GM12891 (cell line): ENCODE results near the gene SPO11.

Experiments
- DNase-seq: peaks from one replicate; pipeline ENCODE4 v3.0.0; 2011; ENCODE audit warnings: low spot score; ENCODE audit not compliant: insufficient read length
- FAIRE-seq: peaks from 2 replicates; lab custom pipeline; 2011; peaks lifted over from hg19 to GRCh38; lab: Jason Lieb, UNC
- PAX5 ChIP-seq: IDR thresholded peaks from 2 replicates; pipeline ENCODE4 v1.6.1; 2011; ENCODE audit warnings: low read length, moderate library complexity, mild to moderate bottlenecking; ENCODE audit not compliant: insufficient read depth, severe bottlenecking
- POLR2A ChIP-seq: IDR thresholded peaks from 2 replicates; pipeline ENCODE4 v1.6.1; 2011; ENCODE audit warnings: low read depth, low read length, control low read depth
- POLR2AphosphoS5 ChIP-seq: IDR thresholded peaks from 2 replicates; pipeline ENCODE4 v1.6.1; 2011; ENCODE audit warnings: low read depth, low read length, control low read depth
- POU2F2 ChIP-seq: IDR thresholded peaks from 2 replicates; pipeline ENCODE4 v1.6.1; 2011; ENCODE audit warnings: low read depth, mild to moderate bottlenecking, control low read depth, low read length, moderate library complexity
- SPI1 ChIP-seq: IDR thresholded peaks from 2 replicates; pipeline ENCODE4 v1.6.1; 2011; ENCODE audit warnings: low read depth, low read length, control low read depth
- TAF1 ChIP-seq: IDR thresholded peaks from 2 replicates; pipeline ENCODE4 v1.6.1; 2011; ENCODE audit warnings: low read depth, low read length, control low read depth

SPO11 gene

DNA sequence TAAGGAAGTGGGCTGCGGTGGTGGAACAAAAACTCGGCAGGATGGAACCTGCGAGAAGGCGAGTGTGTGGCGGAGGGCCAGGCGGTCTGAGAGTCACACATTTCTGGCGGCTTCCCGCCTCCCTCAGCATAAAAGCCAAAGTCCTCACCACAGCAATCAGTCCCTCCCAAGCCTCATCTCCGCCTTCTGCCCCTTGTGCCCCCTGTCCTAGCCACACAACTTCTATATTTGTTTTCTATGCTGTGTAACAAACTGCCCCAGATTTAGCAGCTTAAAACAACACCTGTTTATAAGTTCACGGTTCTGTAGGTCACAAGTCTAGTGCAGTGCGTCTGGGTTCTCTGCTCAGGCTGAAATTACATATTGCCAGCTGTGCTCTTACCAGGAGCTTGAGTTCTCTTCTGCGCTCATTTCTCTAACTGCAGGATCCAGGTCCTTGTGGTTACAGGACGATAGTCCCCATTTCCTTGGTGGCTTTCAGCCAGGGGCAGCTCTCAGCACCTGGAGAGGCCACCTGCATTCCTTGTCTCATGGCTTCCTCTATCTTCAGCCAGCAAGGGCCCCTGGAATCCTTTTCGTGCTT, 11.7 kb upstream of the SPO11 start:
- FAIRE-seq (no peak), DNase-seq (no peak)
- TF ChIP-seq SPI1 = no peak
- TF ChIP-seq PAX5 = no peak
- TF ChIP-seq POLR2AphosphoS5 = no peak
- TF ChIP-seq TAF1 = no peak
- no peak for TF ChIP-seq POLR2A
- TF ChIP-seq POU2F2 = no peak

DNA sequence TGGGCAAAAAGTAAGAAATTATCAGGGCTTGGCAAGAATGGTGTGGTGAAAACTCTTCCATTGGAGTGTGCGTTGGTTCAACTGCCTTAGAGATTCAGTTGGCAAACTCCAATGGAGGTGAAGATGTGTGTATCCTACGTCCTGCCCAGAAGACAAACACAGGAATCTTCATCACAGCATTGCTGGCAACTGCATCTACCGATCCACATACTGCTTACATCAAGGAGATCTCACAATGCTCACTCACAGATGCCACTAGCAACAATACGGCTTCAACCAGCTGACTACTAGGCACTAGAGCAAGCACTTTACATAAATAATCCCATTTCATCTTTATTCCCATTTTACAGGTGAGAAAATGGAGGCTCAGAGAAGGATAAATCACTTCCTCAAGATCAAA, 10.0 kb upstream of the SPO11 start:
- no peak for TF ChIP-seq POLR2A
- TF ChIP-seq PAX5 = no peak
- no peak for TF ChIP-seq POU2F2
- TF ChIP-seq POLR2AphosphoS5 = no peak
- no peak for TF ChIP-seq TAF1
- TF ChIP-seq SPI1 = no peak
- FAIRE-seq (no peak), DNase-seq (no peak)

DNA sequence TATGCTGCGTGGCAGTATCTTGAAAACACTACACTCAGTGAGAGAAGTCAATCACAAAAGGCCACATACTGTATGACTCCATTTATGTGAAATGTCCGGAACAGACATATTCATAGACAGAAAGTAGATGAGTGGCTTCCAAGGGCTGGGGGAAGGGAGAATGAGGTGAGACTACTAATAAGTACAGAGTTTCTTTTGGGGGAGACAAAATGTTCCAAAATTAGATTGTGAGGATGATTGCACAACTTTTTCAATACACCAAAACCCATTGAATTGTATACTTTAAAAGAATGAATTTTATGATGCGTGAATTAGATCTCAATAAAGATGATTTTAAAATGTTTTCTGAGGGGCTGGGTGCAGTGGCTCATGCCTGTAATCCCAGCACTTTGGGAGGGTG, 9.2 kb upstream of the SPO11 start:
- no peak for FAIRE-seq
- DNase-seq = no peak
- TF ChIP-seq PAX5 (no peak), POU2F2 (no peak), SPI1 (no peak), POLR2AphosphoS5 (no peak), TAF1 (no peak), POLR2A (no peak)

DNA sequence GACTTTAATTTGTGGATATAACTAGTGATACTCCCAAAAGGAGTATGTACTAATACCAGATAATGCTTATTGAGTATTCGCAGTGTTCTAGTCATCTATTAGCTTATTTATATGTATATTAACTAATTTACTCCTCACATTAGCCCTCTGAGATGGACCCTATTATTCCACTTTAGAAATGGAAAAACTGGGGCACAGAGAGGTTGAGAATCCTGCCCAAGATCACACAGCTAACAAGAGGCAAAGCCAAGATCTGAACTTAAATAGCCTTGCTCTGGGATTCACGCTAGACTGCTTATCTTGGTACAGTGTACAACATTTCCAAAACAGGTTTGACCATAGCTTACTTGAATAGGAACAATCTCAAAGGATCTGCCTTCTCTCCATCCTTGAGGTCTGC, 8.5 kb upstream of the SPO11 start:
- no peak for TF ChIP-seq TAF1
- TF ChIP-seq POU2F2 = no peak
- TF ChIP-seq PAX5 = no peak
- TF ChIP-seq POLR2A = no peak
- TF ChIP-seq SPI1 = no peak
- DNase-seq (no peak), FAIRE-seq (no peak)

DNA sequence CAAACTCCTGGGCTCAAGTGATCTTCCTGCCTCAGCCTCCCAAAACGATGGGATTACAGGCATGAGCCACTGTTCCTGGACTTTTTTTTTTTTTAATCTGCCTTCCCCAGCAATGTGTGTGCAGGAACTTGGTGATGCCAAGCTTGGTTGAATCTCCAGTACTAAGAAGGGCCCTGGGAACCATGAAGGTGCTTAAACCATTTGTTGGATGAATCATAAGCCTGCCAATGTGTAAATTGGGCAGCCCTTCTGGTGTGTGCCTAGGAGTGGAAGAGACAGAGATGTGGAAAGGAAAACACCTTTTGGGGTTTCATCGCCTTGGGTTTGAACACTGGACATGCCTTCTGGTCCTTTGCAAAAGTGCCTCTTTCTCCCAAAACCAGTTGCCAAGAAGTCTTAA, 7.1 kb upstream of the SPO11 start:
- TF ChIP-seq SPI1 = no peak
- TF ChIP-seq POLR2AphosphoS5 = no peak
- TF ChIP-seq TAF1 = no peak
- no peak for TF ChIP-seq POLR2A
- no peak for TF ChIP-seq PAX5
- no peak for TF ChIP-seq POU2F2
- DNase-seq (no peak), FAIRE-seq (no peak)

DNA sequence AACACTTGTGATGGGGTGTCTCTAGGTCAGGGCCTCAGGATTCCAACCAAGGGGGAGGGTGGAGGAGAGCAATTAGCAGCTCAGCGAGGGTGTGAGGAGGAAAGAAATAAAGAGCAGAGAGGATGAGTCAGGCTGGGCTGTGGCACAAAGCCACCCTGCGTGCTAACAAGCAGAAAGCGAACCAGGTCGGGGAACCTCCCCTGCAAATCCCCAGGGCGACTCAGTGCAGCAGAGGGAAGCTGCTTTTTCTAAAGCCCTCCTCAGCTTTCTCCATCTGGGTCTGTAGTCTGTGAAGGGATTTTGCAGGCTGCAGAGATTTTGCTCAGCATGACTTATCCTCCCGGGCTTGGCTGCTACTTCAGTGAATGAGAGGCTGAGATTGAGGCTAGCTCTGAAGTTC, 6.6 kb upstream of the SPO11 start:
- DNase-seq (no peak), FAIRE-seq (no peak)
- TF ChIP-seq TAF1 (no peak), POU2F2 (no peak), POLR2A (no peak), PAX5 (no peak), SPI1 (no peak), POLR2AphosphoS5 (no peak)

DNA sequence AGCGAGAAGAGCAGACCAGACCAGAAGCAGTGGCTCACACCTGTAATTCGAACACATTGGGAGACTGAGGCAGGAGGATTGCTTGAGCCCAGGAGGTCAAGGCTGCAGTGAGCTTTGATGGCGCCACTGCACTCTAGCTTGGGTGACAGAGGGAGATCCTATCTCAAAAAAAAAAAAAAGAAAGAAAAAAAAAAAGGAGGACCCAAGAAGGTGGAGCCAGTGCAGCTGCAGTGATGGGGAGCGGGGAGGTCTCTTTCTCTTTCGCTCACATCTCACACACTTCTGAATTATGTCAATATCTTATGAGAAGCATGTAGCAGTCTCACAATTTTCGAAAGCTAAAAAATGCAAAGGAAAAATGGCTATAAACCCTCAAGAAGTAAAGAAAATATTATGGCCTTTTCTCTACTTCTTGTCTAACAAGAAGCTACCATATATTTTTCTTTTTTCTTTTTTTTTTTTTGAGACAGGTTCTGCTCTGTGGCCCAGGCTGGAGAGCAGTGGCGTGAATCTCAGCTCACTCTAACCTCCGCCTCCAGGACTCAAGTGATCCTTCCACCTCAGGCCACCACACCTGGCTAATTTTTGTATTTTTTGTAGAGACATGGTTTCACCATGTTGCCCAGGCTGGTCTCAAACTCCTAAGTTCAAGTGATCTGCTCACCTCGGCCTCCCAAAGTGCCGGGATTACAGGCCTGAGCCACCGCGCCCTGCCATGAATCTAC, 3.8 kb upstream of the SPO11 start:
- no peak for DNase-seq
- no peak for TF ChIP-seq POLR2A
- no peak for TF ChIP-seq SPI1
- no peak for TF ChIP-seq PAX5
- no peak for TF ChIP-seq POLR2AphosphoS5
- no peak for TF ChIP-seq POU2F2
- no peak for TF ChIP-seq TAF1
- FAIRE-seq = no peak

DNA sequence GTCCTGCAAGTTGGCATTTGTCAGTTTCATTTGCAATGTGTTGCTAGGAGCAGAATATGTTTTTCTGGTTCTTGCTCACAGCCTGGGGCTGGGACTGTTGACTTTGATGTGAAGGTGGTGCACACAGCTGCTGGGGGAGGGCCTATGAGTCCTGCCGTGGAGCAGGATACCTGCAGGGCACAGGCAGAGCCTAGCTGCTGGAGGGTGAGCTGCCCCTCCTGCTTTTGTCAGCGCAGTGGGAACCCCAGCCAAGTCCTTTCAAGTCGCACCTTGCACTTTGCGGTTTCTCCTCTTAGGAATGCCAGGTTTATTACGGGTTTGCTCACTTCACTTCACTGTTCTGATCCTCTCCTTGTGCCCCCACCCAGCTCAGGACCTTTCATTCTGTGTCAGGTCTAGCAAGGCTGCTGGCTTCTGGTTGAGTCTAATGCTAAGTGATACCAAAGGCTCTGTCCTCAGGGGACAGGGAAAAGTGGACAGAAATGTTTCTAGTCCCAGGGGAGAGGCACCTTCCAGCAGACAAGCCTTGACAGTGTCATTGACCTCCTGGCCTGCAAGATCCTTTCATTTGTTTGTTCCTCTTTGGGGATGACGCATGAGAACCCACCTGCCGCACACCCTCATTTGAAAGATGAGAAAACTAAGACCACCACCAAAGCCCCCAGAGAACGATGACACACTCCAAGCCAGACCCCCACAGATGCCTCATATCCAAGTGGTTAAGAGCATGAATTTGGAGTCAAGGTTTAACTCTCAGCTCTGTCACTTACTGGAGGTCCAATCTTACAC, 2.7 kb upstream of the SPO11 start:
- no peak for FAIRE-seq
- no peak for DNase-seq
- TF ChIP-seq POU2F2 = no peak
- TF ChIP-seq TAF1 = no peak
- TF ChIP-seq SPI1 = no peak
- TF ChIP-seq POLR2AphosphoS5 = no peak
- TF ChIP-seq POLR2A = no peak
- no peak for TF ChIP-seq PAX5

DNA sequence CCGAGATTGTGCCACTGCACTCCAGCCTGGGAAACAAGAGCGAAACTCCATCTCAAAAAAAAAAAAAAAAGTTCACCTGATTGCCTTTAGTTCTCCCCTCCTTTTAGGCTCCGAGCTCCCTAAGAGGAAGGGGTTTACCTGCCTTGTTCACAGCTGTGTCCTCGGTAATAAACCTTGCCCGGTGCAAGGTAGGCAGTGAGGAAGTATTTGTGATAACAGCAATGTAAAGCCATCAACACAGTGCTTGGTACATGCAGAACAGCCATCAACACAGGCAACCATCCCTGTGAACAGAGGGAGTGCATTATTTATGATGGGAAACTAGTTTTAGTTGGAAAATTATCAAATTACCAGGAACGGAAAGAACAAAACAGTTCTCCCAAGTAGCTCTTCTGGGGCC, 1.8 kb upstream of the SPO11 start:
- FAIRE-seq (no peak), DNase-seq (no peak)
- TF ChIP-seq SPI1 (no peak), POLR2A (no peak), TAF1 (no peak), POLR2AphosphoS5 (no peak), PAX5 (no peak), POU2F2 (no peak)

DNA sequence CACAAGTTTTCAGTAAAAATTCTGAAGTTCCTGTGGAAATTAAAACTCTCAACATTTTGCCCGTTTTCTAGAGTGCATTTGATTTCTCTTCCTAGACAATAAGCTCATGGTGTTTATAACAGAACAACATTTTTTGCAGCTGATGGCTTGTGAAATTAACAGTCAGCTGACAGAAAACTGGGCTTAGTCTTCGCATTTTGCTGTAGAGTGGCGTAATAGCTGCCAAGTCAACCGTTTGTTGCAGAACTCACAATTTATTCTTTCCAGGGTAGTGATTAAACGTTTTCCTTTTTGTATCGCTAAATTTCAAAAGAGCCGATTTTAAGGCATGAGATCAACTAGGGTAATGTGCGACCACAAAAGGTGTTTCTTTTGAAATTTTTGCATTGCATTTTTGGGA, 1.4 kb downstream of the SPO11 start:
- TF ChIP-seq SPI1 (no peak), TAF1 (no peak), POU2F2 (no peak), POLR2A (no peak), PAX5 (no peak), POLR2AphosphoS5 (no peak)
- FAIRE-seq = no peak

More for the DNA sequence above, 1.4 kb downstream of the SPO11 start:
- DNase-seq = no peak
